Cardiac atrium fibroblast (primary cell): Measurements from ENCODE around the gene ARL8B. TPM values are rescaled to one million over a fixed set of nuclear protein-coding genes. Genes with fewer than 3 reads are reported as not detected.

Experiments
- total RNA-seq: library from RNA; depleted of rRNA; stranded (reverse); fragments of >200 nt; gene quantifications from 2 replicates; pipeline ENCODE4 v1.2.3, GENCODE V29; 2015

ARL8B gene
- 31.2 and 35.8 TPM in 2 replicates for total RNA-seq

DNA sequence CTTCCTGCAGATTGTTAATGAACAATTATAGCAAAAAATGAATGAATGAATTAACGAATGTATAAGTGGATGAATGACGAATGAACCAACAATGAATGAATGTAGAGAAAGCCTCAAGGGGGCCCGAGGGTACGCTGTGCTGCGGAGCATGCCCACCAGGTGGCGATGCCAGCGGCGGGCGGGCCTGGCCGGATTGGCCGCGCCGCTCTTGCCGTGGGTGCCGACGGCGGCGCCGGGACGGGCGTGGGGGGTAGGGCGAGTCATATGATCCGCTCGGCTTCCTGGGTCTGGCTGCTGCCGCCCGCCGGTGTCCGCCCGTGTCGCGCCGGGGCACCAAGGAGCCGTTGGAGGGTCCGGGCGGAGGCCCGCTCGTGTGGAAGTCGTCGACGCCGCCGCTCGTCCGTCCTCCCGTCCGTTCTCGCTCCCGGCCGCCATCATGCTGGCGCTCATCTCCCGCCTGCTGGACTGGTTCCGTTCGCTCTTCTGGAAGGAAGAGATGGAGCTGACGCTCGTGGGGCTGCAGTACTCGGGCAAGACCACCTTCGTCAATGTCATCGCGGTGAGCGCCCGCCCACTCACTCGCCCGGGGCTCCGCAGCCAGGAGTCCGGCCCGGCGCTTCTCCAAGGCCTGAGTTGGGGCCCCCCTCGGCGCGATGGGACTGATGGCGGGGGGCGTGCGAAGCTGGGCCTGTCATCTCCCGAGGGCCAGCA is at the start of gene ARL8B:
TSS of gene ARL8B (plus strand) at position 263 of the 711 bp plus-strand sequence. CDS start at position 437, 174 bp downstream.

GRCh38 chr3:5187156-5187919 is 65.2 kb downstream of the ARL8B start, which contains the start of gene EDEM1:
Gene EDEM1, plus strand, starts transcription at chr3:5187707. Its CDS starts 99 bp downstream, at chr3:5187806.

Other genes starting within 250 kb of the ARL8B start
- 30.5 and 33.9 TPM in 2 replicates for gene BHLHE40, start 142.9 kb upstream of the ARL8B start, total RNA-seq
- 19.1 and 25.3 TPM in 2 replicates for gene EDEM1, start 65.4 kb downstream of the ARL8B start, total RNA-seq